Bone marrow (tissue), 2 donors: ENCODE results near the gene BUB1B.
A peak's percentile ranks its signal among the peaks of the same experiment; 100 is the strongest.
"Not testable (repeated sequence)": the region's sequence is repeated elsewhere in the genome, so short reads cannot be mapped to it uniquely, and the experiment has no call there.

ENCODE experiments used
- DNase-seq, 2 donors: peaks; one replicate each; lab custom pipeline; 2025; lab: John Stamatoyannopoulos, UW

The BUB1B gene

GRCh38 chr15:40160689-40161688 lies at the start of gene BUB1B:
BUB1B (plus strand) TSS chr15:40161069; CDS start chr15:40161221, 152 bp downstream.
- DNase-seq = peak; percentile 75 to 94

- no peak for DNase-seq
Measured at GRCh38 chr15:40111888-40112287, 49.0 kb upstream of the BUB1B start.

- no peak for DNase-seq
Measured at GRCh38 chr15:40112789-40113188, 48.1 kb upstream of the BUB1B start.

- no peak for DNase-seq
Measured at GRCh38 chr15:40114218-40114617, 46.7 kb upstream of the BUB1B start.

GRCh38 chr15:40115106-40115505 lies 45.8 kb upstream of the BUB1B start:
- DNase-seq = not testable (repeated sequence)

GRCh38 chr15:40115670-40116093 lies 45.2 kb upstream of the BUB1B start:
- DNase-seq = peak; percentile 18 to 65

- DNase-seq = no peak
Measured at GRCh38 chr15:40118473-40118872, 42.4 kb upstream of the BUB1B start.

GRCh38 chr15:40121911-40122638 lies 38.8 kb upstream of the BUB1B start:
- DNase-seq = no peak

- DNase-seq = not testable (repeated sequence)
Measured at GRCh38 chr15:40122989-40123388, 37.9 kb upstream of the BUB1B start.

- not testable (repeated sequence) for DNase-seq
Measured at GRCh38 chr15:40123863-40124262, 37.0 kb upstream of the BUB1B start.

- DNase-seq = not testable (repeated sequence)
Measured at GRCh38 chr15:40124333-40124732, 36.5 kb upstream of the BUB1B start.

- DNase-seq = not testable (repeated sequence)
Measured at GRCh38 chr15:40124807-40125285, 36.0 kb upstream of the BUB1B start.

- DNase-seq = no peak
Measured at GRCh38 chr15:40125950-40126349, 34.9 kb upstream of the BUB1B start.

- DNase-seq = no peak
Measured at GRCh38 chr15:40128766-40129660, 31.9 kb upstream of the BUB1B start.

- no peak for DNase-seq
Measured at GRCh38 chr15:40130118-40130517, 30.8 kb upstream of the BUB1B start.

GRCh38 chr15:40130799-40131502 lies 29.9 kb upstream of the BUB1B start:
- no peak for DNase-seq

- DNase-seq = no peak
Measured at GRCh38 chr15:40133544-40133943, 27.3 kb upstream of the BUB1B start.

- no peak for DNase-seq
Measured at GRCh38 chr15:40134885-40135284, 26.0 kb upstream of the BUB1B start.

- not testable (repeated sequence) for DNase-seq
Measured at GRCh38 chr15:40135846-40136450, 24.9 kb upstream of the BUB1B start.
